ENCODE data around the gene C3orf18.
"Not testable (repeated sequence)": the region's sequence is repeated elsewhere in the genome, so short reads cannot be mapped to it uniquely, and the experiment has no call there.

The C3orf18 gene

GRCh38 chr3:50519471-50520089 lies 48.0 kb downstream of the C3orf18 start:
- DNase-seq = peak; percentile 57

DNA sequence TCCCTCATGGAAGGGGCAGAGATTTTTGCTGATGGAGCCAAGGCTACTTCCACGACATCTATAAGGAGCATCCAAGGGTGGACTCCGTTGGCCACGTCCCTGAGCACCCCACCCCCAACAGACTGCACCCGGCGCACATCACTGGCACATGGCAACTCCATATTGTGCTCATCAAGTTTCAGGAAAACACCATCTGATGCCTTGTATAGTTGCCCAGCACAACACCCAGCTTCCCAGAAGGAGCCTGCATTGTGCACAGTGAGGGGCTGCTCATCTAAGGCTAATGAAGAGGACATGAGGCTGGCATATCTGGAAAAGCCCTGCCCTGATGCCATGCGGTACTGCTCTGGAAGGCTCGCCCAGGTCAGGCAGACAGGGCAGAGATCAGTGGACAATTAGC lies 49.1 kb downstream of the C3orf18 start:
- DNase-seq = no peak

- DNase-seq = no peak
Measured at GRCh38 chr3:50517721-50518206, 49.8 kb downstream of the C3orf18 start.

DNA sequence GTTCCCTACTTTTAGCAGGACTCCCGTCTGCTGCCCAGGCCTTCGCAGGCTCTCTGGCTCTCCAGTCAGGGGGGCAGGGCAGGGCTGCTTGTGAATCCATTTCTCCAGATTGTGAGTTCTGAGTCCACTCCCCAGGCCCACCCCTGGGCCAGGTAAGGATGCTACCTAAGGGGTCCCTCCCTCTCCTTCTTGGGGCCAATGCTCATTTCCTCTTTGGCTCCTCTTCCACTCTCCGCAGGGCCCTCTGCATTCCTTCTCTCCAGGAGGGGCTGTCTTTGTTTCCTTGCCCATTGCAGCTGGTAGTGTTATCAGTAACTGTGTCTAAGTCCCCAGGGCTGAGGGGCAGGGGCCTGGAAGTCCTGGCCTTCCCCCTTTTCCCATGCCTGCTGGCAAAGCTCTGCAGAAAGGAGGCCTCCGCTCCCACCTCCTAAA lies 51.1 kb downstream of the C3orf18 start:
- DNase-seq = peak; percentile 4

- peak; percentile 43 for DNase-seq
Measured at GRCh38 chr3:50515565-50516439, 51.7 kb downstream of the C3orf18 start.

DNA sequence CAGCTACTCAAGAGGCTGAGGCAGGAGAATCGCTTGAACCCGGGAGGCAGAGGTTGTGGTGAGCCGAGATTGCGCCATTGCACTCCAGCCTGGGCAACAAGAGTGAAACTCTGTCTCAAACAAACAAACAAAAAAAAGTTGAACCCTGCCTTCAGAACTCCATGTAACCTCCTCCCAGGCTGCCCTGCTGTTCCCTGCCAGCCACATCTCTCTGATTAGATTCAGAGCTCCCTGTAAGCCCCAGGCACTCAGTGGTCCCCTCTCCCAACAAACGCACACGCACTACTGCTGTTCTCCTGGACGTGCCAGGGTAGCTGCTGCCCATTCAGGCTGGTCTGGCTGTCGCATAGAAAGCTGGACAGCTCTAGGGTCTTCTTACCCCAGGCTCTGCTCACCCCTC lies 54.6 kb downstream of the C3orf18 start:
- DNase-seq = not testable (repeated sequence)

DNA sequence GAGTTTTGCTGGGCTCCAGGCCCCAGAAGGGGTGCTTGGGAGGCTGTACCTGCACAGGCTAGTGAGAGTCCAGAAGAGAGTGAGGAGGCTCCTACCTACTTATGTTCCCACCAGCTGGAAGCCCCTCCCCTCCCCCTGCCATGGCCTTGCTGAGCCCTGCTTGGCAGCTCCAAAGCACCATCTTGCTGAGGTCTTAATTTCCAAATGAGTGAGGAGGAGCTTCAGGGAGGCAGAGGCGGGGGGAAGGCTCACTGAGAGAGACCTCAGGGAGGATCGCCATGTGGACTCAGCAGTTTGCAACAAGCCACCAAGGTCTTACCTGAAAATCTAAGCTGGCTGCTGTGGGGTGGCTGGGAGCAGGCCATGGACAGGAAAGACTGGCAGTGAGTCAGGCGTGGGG lies 55.4 kb downstream of the C3orf18 start:
- no peak for DNase-seq

DNA sequence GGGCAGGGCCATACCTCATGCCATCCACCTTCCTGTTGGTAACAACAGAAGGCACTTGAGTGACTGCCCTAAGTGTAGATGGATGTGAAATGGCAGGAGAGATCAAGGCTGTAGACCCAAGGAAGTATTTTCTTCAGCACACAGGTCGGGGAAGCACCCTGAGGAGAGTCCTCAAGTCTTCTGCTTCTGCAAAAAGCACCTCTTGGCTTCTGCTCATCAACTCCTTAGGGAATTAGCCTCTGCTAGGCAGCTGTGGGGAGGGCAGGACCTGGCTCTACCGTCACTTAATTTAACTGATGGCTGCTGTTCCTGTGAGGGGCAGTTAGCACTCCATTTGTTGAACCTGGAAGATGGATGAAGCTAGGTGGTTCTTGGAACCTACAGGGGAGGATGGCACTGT lies 57.2 kb downstream of the C3orf18 start:
- DNase-seq = no peak

- DNase-seq = no peak
Measured at GRCh38 chr3:50509715-50510114, 57.8 kb downstream of the C3orf18 start.

DNA sequence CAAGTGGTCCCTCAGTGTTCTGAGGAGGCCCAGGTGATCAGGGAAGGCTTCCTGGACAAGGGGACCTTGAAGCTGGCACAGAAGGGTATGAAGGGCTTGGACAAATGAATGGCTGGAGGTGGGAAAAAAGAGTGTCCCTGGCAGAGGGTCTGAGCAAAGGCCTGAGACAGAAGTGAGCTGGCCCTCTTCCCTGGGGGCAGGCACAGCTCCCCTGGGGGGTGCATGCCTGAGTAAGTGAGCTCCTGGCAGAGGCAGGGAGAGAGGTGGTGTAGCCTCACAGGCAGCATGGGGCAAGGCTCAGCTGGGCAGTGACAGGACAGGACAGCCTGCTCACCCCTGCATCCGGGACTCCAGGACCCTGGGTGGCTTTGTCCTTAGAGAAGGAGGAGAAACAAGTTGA lies 58.7 kb downstream of the C3orf18 start:
- no peak for DNase-seq
